NK-92 treated with Interleukin-12 subunit alpha and Interleukin-12 subunit beta, amount 100 ng/mL, for 24 hours (cell line): Measurements from ENCODE around the gene SERF2.
"Not testable (repeated sequence)": the region's sequence is repeated elsewhere in the genome, so short reads cannot be mapped to it uniquely, and the experiment has no call there.

Experiments
- DNase-seq: peaks from one replicate; lab custom pipeline; 2025; lab: John Stamatoyannopoulos, UW

The SERF2 gene

GRCh38 chr15:43830691-43831275 is 38.7 kb downstream of the SERF2 start:
- DNase-seq, result not testable (repeated sequence)

- DNase-seq, result not testable (repeated sequence)
Measured at GRCh38 chr15:43831519-43832052, 39.5 kb downstream of the SERF2 start.

- DNase-seq, result not testable (repeated sequence)
Measured at GRCh38 chr15:43832485-43832884, 40.4 kb downstream of the SERF2 start.

- no peak for DNase-seq
Measured at GRCh38 chr15:43845421-43845820, 53.3 kb downstream of the SERF2 start.
